SK-N-SH treated with all-trans-retinoic acid at 6 μM for 48 hours (cell line): ENCODE data around the gene DCLK2.

Source experiments
- ATAC-seq: fragments of 200-7000 bp; cut with Tn5 transposase; 3 replicates; pipeline ENCODE4 v1.9.1; 2020; ENCODE audit warnings: mild to moderate bottlenecking, moderate library complexity
- ARNTL ChIP-seq: fragments of 450-650 bp; formaldehyde crosslinking; IDR thresholded peaks from 2 replicates; pipeline ENCODE4 v1.5.0; 2020; ENCODE audit warnings: low read depth, mild to moderate bottlenecking, moderate library complexity, borderline replicate concordance
- BACH2 ChIP-seq: fragments of 250-450 bp; sonication (Bioruptor Pico); IDR thresholded peaks from 2 replicates; pipeline ENCODE4 v1.9.0; 2021; ENCODE audit warnings: mild to moderate bottlenecking, borderline replicate concordance
- CREB5 ChIP-seq: fragments of 250-450 bp; sonication (Bioruptor Pico); IDR thresholded peaks from 2 replicates; pipeline ENCODE4 v1.5.1; 2020; ENCODE audit warnings: low read depth, mild to moderate bottlenecking, moderate library complexity
- CSDC2 ChIP-seq: fragments of 250-450 bp; sonication (Bioruptor Pico); IDR thresholded peaks from 2 replicates; pipeline ENCODE4 v1.5.0; 2020; ENCODE audit warnings: mild to moderate bottlenecking, moderate library complexity
- ESRRG ChIP-seq: fragments of 250-450 bp; sonication (Bioruptor Pico); IDR thresholded peaks from 2 replicates; pipeline ENCODE4 v1.6.1; 2021; ENCODE audit warnings: mild to moderate bottlenecking
- GLIS3 ChIP-seq: fragments of 250-450 bp; sonication (Bioruptor Pico); IDR thresholded peaks from 2 replicates; pipeline ENCODE4 v1.5.0; 2020; ENCODE audit warnings: mild to moderate bottlenecking, moderate library complexity
- ISL1 ChIP-seq: fragments of 250-450 bp; sonication (Bioruptor Pico); IDR thresholded peaks from 2 replicates; pipeline ENCODE4 v2.1.2; 2022; ENCODE audit warnings: mild to moderate bottlenecking, moderate library complexity
- OSR1 ChIP-seq: fragments of 250-450 bp; sonication (Bioruptor Pico); IDR thresholded peaks from 2 replicates; pipeline ENCODE4 v1.8.0; 2022; ENCODE audit warnings: moderate library complexity, mild to moderate bottlenecking, inconsistent platforms
- POU6F1 ChIP-seq: fragments of 250-450 bp; sonication (Bioruptor Pico); IDR thresholded peaks from 2 replicates; pipeline ENCODE4 v1.8.0; 2021; ENCODE audit warnings: low read depth, mild to moderate bottlenecking, moderate library complexity, borderline replicate concordance
- PPARA ChIP-seq: fragments of 250-450 bp; sonication (Bioruptor Pico); IDR thresholded peaks from 2 replicates; pipeline ENCODE4 v1.5.0; 2020; ENCODE audit warnings: mild to moderate bottlenecking, borderline replicate concordance
- RARB ChIP-seq: fragments of 250-450 bp; sonication (Bioruptor Pico); IDR thresholded peaks from 2 replicates; pipeline ENCODE4 v1.8.0; 2021; ENCODE audit warnings: mild to moderate bottlenecking, moderate library complexity
- SNAI2 ChIP-seq: fragments of 250-450 bp; sonication (Bioruptor Pico); IDR thresholded peaks from 2 replicates; pipeline ENCODE4 v1.5.0; 2020; ENCODE audit warnings: mild to moderate bottlenecking, moderate library complexity
- TCF4 ChIP-seq: fragments of 250-450 bp; sonication (Bioruptor Pico); IDR thresholded peaks from 2 replicates; pipeline ENCODE4 v1.8.0; 2021; ENCODE audit warnings: mild to moderate bottlenecking, moderate library complexity, borderline replicate concordance
- TOX ChIP-seq: fragments of 250-450 bp; sonication (Bioruptor Pico); IDR thresholded peaks from 2 replicates; pipeline ENCODE4 v1.8.0; 2021; ENCODE audit warnings: mild to moderate bottlenecking, moderate library complexity, borderline replicate concordance
- ZC3H10 ChIP-seq: fragments of 250-450 bp; sonication (Bioruptor Pico); IDR thresholded peaks from 2 replicates; pipeline ENCODE4 v1.5.1; 2021; ENCODE audit warnings: mild to moderate bottlenecking, moderate library complexity
- ZFP3 ChIP-seq: fragments of 250-450 bp; sonication (Bioruptor Pico); IDR thresholded peaks from 2 replicates; pipeline ENCODE4 v1.5.0; 2020; ENCODE audit warnings: mild to moderate bottlenecking, moderate library complexity
- ZFP30 ChIP-seq: fragments of 450-650 bp; formaldehyde crosslinking; IDR thresholded peaks from 2 replicates; pipeline ENCODE4 v1.5.0; 2022; ENCODE audit warnings: mild to moderate bottlenecking, moderate library complexity
- ZNF565 ChIP-seq: fragments of 450-650 bp; formaldehyde crosslinking; conservative IDR thresholded peaks from 2 replicates; pipeline ENCODE4 v1.5.0; 2020; ENCODE audit warnings: low read depth, mild to moderate bottlenecking, moderate library complexity
- TF ChIP-seq, protein P1 (sequence below): fragments of 250-450 bp; sonication (Bioruptor Pico); IDR thresholded peaks from 2 replicates; pipeline ENCODE4 v1.5.0; 2020; ENCODE audit warnings: mild to moderate bottlenecking, moderate library complexity
- TF ChIP-seq, protein P2 (sequence below): fragments of 250-450 bp; sonication (Bioruptor Pico); IDR thresholded peaks from 2 replicates; pipeline ENCODE4 v1.8.0; 2020; ENCODE audit warnings: mild to moderate bottlenecking, moderate library complexity, borderline replicate concordance
- TF ChIP-seq, protein P3 (sequence below): fragments of 250-450 bp; sonication (Bioruptor Pico); IDR thresholded peaks from 2 replicates; pipeline ENCODE4 v1.5.1; 2021; ENCODE audit warnings: mild to moderate bottlenecking, moderate library complexity

The DCLK2 gene

DNA sequence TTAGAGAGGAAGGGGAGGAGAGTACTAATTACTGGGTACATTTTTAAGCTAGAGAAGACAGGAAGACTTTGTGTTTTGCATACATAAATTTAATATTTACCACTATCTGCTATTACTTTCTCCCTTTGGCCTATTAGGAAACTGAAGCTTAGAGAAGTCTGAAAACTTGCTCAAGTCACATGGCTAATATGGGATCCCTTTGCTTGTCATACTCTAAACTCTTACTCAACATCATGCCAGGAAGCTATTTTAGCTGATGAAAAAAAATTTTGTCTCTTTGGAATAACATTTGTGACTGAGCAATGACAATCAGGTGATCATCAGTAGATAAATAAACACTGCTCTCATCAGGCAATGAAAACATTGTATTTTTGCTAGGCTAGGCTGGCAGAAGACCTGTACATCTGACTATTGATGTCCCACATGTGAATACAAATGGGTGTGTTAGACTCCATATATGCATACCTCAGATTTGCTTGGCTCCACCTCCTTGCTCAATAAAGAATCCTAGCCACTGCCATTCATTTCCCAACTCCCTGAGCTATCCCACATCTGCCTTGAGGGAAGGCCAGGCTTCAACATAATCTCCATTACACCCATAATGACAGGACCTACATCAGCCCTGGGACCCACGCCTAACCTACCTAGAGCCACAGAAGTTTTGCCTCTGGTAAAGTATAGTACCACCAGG, 17.0 kb upstream of the DCLK2 start:
- no peak for ATAC-seq
- TF ChIP-seq ZNF565: no peak
- no peak for TF ChIP-seq ARNTL (CRISPR knock-in tag)
- no peak for TF ChIP-seq PPARA
- no peak for TF ChIP-seq SNAI2
- no peak for TF ChIP-seq ESRRG (CRISPR knock-in tag)

DNA sequence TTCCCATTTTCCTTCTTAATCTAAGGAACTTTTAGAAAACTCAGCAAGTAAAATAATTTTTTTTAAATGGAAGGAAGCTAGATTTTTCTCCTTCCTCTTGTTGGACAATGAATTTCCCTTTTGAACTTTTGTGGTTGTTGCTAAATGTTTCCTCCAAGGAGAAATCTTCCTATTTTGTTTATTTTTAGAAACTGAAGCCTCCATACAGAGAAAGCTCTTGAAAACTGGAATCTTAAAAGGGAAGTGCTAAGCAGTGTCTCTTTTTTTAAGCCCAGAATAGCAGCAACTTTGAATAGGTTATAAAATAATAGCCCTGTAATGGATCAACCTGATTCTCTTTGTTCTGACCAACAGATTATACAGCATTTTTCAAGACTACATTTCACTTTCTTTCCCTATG, 15.1 kb upstream of the DCLK2 start:
- TF ChIP-seq POU6F1 (no peak), OSR1 (CRISPR knock-in tag) (no peak), CREB5 (CRISPR knock-in tag) (no peak), ISL1 (no peak), ARNTL (CRISPR knock-in tag) (no peak), ZC3H10 (CRISPR knock-in tag) (no peak)
- TF ChIP-seq, protein P1, sequence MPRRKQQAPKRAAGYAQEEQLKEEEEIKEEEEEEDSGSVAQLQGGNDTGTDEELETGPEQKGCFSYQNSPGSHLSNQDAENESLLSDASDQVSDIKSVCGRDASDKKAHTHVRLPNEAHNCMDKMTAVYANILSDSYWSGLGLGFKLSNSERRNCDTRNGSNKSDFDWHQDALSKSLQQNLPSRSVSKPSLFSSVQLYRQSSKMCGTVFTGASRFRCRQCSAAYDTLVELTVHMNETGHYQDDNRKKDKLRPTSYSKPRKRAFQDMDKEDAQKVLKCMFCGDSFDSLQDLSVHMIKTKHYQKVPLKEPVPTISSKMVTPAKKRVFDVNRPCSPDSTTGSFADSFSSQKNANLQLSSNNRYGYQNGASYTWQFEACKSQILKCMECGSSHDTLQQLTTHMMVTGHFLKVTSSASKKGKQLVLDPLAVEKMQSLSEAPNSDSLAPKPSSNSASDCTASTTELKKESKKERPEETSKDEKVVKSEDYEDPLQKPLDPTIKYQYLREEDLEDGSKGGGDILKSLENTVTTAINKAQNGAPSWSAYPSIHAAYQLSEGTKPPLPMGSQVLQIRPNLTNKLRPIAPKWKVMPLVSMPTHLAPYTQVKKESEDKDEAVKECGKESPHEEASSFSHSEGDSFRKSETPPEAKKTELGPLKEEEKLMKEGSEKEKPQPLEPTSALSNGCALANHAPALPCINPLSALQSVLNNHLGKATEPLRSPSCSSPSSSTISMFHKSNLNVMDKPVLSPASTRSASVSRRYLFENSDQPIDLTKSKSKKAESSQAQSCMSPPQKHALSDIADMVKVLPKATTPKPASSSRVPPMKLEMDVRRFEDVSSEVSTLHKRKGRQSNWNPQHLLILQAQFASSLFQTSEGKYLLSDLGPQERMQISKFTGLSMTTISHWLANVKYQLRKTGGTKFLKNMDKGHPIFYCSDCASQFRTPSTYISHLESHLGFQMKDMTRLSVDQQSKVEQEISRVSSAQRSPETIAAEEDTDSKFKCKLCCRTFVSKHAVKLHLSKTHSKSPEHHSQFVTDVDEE (CRISPR knock-in tag): no peak
- ATAC-seq: no peak

- ATAC-seq: no peak
- TF ChIP-seq ESRRG (CRISPR knock-in tag) (no peak), TOX (CRISPR knock-in tag) (no peak), ZC3H10 (CRISPR knock-in tag) (no peak), PPARA (no peak), RARB (CRISPR knock-in tag) (no peak), ZNF565 (no peak), CSDC2 (CRISPR knock-in tag) (no peak), TCF4 (CRISPR knock-in tag) (no peak), ZFP30 (no peak), POU6F1 (no peak), OSR1 (CRISPR knock-in tag) (no peak), GLIS3 (CRISPR knock-in tag) (no peak), ZFP3 (no peak), BACH2 (CRISPR knock-in tag) (no peak), SNAI2 (no peak)
- TF ChIP-seq, protein P2, sequence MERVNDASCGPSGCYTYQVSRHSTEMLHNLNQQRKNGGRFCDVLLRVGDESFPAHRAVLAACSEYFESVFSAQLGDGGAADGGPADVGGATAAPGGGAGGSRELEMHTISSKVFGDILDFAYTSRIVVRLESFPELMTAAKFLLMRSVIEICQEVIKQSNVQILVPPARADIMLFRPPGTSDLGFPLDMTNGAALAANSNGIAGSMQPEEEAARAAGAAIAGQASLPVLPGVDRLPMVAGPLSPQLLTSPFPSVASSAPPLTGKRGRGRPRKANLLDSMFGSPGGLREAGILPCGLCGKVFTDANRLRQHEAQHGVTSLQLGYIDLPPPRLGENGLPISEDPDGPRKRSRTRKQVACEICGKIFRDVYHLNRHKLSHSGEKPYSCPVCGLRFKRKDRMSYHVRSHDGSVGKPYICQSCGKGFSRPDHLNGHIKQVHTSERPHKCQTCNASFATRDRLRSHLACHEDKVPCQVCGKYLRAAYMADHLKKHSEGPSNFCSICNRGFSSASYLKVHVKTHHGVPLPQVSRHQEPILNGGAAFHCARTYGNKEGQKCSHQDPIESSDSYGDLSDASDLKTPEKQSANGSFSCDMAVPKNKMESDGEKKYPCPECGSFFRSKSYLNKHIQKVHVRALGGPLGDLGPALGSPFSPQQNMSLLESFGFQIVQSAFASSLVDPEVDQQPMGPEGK (CRISPR knock-in tag): no peak
- TF ChIP-seq, protein P3, sequence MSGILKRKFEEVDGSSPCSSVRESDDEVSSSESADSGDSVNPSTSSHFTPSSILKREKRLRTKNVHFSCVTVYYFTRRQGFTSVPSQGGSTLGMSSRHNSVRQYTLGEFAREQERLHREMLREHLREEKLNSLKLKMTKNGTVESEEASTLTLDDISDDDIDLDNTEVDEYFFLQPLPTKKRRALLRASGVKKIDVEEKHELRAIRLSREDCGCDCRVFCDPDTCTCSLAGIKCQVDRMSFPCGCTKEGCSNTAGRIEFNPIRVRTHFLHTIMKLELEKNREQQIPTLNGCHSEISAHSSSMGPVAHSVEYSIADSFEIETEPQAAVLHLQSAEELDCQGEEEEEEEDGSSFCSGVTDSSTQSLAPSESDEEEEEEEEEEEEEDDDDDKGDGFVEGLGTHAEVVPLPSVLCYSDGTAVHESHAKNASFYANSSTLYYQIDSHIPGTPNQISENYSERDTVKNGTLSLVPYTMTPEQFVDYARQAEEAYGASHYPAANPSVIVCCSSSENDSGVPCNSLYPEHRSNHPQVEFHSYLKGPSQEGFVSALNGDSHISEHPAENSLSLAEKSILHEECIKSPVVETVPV: no peak
- TF ChIP-seq, protein P1 (CRISPR knock-in tag): no peak
Measured at GRCh38 chr4:150065740-150066139, 12.5 kb upstream of the DCLK2 start.
